ENCODE data around the gene RGS9BP.
"Not testable (repeated sequence)": the region's sequence is repeated elsewhere in the genome, so short reads cannot be mapped to it uniquely, and the experiment has no call there.

RGS9BP gene

GRCh38 chr19:32672841-32673240 is 2.8 kb upstream of the RGS9BP start:
- no peak for DNase-seq

- no peak for DNase-seq
Observed at GRCh38 chr19:32673573-32673972, 2.1 kb upstream of the RGS9BP start.

DNA sequence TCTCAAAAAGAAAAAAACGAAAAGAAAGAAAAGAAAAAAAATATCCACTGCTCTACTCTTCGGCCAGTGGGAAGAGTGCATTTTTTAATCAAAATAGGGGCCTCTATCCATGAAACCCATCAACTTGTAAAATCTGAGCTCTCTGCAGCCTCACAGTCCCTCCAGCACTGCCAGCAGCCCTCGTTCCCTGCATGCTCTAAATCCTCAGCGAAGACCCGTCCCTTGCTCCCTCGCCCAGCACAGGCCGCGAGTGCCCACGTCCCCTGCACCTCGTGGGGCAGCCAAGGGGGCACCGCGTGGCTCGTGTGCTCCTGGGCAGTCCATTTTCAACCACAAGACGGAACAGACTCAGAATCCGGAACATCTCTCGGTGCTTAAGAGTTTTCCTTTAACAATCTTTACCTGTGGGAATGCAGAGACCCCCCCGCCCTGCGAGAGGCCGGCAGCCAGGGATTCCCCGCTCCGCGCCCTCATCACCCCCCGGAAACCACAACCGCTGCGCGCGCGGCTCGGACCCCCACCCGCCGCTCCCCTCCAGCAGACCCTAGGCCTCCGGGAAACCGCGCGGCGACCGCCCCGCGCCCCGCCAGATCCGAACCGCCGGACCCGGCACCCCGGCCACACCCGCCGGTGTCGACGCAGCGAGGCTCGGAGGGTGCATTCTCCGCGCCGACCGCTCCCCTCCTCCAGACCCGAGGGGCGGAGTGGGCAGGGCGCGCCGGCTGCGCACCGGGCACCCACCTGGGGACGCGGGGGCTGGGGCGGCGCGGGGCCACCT is 1.3 kb upstream of the RGS9BP start:
- DNase-seq = no peak

DNA sequence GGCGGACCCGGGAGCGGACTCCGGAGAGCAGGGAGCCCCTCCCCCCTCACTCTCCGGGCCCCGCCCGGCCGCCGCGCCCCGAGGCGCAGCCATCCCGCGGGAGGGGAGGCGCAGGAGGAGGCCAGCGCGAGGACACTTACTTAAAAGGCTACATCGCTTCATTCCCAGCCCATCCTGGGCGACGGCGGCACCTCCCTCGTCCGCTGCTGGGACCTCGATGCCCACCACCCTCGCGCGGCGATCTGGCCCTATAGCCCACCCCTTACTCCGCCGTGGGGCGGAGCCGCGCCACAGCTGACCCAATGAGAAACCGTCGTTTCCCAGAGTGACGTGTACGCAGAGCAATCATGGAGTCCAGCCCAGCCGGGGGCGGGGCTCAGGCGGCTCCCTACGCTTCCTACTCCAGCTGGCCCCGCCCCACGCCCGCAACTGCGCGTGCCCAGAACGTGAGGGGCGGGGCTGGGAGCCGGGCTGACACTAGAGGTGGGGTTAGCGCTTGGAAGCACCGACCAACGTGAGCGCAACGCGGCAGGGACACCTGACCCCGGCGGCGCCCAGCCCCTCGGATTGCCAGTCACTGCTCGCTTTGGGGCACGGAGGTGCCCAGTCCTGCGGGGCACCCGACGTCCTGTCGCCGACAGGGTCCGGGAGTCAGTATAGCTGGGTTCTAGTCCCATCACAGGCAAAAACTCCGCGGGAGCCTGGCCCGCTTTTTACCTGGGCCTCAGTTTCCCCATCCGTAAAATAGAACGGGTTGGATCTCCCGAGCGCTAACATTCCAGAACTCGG is 523 bp upstream of the RGS9BP start, which contains the start of gene ANKRD27:
TSS of gene ANKRD27 (minus strand) at position 250 of the 789 bp plus-strand sequence. CDS start 16,165 bp downstream, outside the sequence.
- peak; percentile 98 for DNase-seq

- DNase-seq = peak; percentile 20 to 21
Observed at GRCh38 chr19:32676186-32676894, 692 bp downstream of the RGS9BP start.

GRCh38 chr19:32676895-32677359 is 1.3 kb downstream of the RGS9BP start:
- no peak for DNase-seq

DNA sequence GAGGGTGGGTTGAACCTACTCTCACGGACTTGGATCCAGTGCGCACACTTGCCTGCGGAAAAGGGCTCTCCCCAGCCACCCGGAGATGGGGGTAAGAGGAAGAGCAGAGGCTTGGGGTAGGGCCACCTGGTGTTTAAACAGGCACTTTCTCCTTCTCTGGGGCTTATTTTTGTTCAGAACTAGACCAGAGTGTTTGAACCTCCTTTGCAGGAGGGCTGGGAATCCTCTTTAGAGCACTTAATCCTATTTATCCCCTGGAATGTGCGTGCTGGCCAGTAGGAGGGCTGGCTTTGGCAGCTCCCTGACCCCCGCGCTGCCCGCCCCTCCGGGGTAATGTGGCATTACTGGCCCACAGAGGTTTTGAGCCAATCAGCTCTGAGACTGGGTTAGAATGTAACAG is 2.0 kb downstream of the RGS9BP start:
- no peak for DNase-seq

GRCh38 chr19:32680986-32681385 is 5.3 kb downstream of the RGS9BP start:
- DNase-seq = no peak

- no peak for DNase-seq
Observed at GRCh38 chr19:32682317-32682716, 6.7 kb downstream of the RGS9BP start.

DNA sequence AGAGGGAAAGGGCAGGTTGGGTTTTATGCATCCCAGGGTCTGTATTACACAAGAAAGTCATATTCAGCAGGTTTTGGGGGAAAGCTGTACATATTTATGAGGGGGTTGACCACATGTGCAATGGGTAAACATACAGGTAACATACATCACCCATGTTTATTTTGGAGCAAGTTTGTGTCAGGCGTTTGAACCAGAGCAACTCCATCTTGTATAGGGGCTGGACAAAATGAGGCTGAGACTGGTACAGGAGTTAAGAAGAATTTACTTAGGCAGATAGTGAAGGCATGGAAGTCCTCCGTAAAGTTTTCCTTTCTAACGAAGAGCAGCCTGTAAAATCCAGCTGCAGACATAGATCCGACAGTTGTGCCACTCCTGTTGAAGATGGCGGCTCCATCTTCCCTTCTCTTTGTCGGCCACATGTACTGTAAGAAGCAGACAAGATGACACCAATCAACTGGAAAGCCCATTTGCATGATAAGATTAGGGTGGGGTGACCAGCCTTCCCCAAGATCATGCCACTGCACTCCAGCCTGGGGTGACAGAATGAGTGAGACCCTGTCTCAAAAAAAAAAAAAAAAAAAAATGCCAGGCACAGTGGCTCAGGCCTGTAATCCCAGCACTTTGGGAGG is 11.3 kb downstream of the RGS9BP start:
- no peak for DNase-seq

DNA sequence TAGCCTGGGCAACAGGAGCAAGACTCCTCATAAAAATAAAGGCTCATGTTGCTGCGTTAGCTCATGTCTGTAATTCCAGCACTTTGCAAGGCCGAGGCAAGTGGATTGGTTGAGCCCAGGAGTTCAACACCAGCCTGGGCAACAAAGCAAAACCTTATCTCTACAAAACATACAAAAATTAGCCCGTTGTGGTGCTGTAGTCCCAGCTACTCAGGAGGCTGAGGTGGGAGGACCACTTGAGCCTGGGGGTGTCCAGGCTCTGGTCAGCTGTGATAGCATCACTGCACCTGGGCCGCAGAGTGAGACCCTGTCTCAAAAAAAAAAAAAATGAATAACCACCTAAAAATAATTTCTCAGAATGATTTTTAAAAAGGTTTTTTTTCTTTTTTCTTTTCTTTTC is 12.0 kb downstream of the RGS9BP start:
- DNase-seq = no peak

GRCh38 chr19:32688311-32688710 is 12.7 kb downstream of the RGS9BP start:
- no peak for DNase-seq

DNA sequence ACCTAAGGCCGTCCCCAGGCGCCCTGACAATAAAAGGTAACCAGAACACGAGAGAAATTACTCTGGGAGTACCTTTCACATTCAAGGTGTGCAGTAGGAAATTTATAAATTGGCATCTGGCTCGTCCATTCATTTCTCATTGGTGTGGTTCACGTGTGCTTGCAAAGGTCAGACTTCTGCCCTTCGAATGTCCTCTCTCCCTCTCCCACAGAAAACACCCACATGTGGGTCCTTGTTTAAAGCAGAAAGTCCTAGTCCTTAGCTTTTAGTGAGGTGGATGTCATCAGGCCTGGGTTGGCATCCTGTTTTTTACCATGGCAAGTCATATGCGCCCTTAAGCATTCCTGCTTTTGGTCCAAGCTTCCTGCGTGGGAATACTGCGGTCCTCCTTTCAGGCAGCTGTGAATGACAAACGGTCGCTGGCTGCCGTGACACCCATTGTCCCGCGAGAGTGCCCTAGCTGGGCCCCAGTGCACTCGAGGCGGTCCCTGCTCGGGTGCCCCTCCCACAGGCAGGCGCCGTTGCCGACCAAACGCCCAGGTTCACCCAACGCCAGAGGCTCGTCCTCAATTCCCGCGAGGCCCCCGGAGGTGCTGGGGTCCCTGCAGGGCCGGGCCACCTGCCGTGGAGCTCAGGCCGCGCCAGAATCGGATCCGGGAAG is 15.8 kb downstream of the RGS9BP start, which contains the start of gene NUDT19:
TSS of gene NUDT19 (plus strand) at position 531 of the 661 bp plus-strand sequence. CDS start 140 bp downstream, outside the sequence.
- peak; percentile 80 to 87 for DNase-seq

- DNase-seq = peak; percentile 64 to 66
Observed at GRCh38 chr19:32691952-32692726, 16.5 kb downstream of the RGS9BP start.

DNA sequence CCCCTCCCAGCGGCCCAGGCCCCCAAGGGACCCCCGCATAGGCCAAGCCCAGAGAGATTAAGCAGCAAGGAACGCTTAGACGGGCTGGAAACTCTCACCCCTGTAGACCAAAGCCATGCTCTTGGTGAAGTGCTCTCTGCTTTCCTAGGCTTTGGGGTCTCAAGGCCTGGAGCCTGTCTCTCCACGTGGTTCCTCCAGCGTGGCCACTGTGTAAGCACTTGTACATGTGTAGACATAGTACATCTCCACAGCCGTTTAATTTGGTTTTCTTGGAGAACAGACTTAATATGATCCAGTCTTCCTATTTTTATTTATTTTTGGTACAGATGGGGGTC is 17.0 kb downstream of the RGS9BP start:
- DNase-seq = no peak

DNA sequence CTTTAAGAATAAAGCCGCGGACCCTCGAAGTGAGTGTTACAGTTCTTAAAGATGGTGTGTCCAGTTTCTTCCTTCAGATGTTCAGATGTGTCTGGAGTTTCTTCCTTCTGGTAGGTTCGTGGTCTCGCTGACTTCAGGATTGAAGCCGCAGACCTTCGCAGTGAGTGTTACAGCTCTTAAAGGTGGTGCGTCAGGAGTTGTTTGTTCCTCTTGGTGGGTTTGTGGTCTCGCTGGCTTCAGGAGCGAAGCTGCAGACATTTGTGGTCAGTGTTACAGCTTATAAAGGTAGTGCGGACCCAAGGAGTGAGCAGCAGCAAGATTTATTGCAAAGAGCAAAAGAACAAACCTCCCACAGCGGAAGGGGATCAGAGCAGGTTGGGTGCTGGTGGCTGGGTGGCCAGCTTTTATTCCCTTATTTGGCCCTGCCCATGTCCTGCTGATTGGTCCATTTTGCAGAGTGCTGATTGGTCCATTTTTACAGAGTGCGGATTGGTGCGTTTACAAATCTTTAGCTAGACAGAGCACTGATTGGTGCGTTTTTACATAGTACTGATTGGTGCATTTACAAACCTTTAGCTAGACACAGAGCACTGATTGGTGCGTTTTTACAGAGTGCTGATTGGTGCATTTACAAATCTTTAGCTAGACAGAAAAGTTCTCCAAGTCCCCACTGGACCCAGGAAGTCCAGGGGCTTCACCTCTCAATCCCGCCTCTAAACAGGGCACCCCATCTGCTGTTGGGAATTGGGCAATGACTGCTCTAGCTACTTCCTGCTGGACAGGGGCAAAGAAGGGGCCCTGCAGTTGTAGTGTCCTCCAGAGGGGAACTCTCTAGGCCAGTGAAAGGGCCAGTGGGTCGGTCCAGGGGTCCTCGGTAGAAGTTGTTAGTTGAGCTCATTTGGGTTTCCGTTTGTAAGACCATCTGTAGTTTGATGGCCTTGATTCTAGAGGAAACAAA is 17.8 kb downstream of the RGS9BP start:
- peak; percentile 38 to 50 for DNase-seq

GRCh38 chr19:32694316-32694715 is 18.7 kb downstream of the RGS9BP start:
- not testable (repeated sequence) for DNase-seq

- DNase-seq = not testable (repeated sequence)
Observed at GRCh38 chr19:32694851-32695250, 19.2 kb downstream of the RGS9BP start.

DNA sequence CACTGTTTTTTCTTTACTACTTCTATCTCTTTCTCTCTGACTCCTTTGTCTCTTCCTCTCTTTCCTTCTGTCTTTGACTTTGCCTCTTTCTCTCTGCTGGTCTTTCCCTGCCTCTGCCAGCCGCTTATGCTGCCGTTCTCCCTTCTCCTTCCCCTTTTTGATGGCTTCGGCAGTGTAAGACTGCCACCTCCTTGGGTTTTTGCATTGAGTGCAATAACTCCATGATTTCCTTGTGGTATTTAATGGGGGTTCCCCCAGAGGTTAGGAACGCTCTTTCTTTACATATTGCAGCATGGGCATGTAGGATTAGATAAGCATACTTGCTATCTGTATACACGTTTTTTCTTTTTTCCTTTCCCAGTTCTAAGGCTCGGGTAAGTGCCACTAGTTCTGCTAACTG is 19.9 kb downstream of the RGS9BP start:
- not testable (repeated sequence) for DNase-seq

DNA sequence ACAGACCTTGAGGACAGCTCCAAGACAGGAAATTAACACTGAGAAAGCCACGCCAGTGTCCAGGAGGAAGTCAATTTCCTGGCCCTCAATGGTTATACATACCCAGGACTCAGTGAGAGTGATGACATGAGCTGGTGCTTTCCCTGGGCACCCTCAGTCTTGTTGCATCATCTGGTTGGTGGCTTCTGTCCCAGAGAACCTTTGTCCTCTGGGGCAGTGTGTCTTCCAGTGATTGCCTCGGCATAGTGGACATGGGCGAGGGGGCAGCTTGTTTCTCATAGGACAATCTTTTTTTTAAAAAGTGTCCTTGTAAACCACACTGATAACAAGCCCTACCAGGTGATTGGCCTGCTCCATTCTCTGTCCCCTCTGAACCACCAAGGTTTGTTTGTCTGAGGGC is 21.1 kb downstream of the RGS9BP start:
- DNase-seq = not testable (repeated sequence)

Measured in stimulated activated CD4-positive, alpha-beta T cell treated with anti-CD3 and anti-CD28 coated beads, Interleukin-2, amount 100 ng/mL, for 24 hours (primary cell).